HG02884 (cell line): Measurements from ENCODE around the gene C10orf67.

ENCODE experiments used
- ATAC-seq: cut with Tn5 transposase; IDR thresholded peaks from one replicate; pipeline ENCODE4 v1.9.1; 2021; ENCODE audit warnings: mild to moderate bottlenecking, moderate library complexity; ENCODE audit not compliant: unreplicated experiment

C10orf67 gene

GRCh38 chr10:23174074-23174976 is 170.3 kb downstream of the C10orf67 start:
- no peak for ATAC-seq

- no peak for ATAC-seq
Measured at GRCh38 chr10:23173214-23174073, 171.2 kb downstream of the C10orf67 start.

GRCh38 chr10:23172429-23173213 is 172.0 kb downstream of the C10orf67 start:
- ATAC-seq: no peak

- no peak for ATAC-seq
Measured at GRCh38 chr10:23171232-23171876, 173.2 kb downstream of the C10orf67 start.

GRCh38 chr10:23158370-23158769 is 186.2 kb downstream of the C10orf67 start:
- ATAC-seq: peak; percentile 83

- peak; percentile 74 for ATAC-seq
Measured at GRCh38 chr10:23157691-23158369, 186.8 kb downstream of the C10orf67 start.

- peak; percentile 37 for ATAC-seq
Measured at GRCh38 chr10:23157239-23157681, 187.3 kb downstream of the C10orf67 start.

- ATAC-seq: no peak
Measured at GRCh38 chr10:23156447-23157150, 188.0 kb downstream of the C10orf67 start.

- no peak for ATAC-seq
Measured at GRCh38 chr10:23155169-23155568, 189.4 kb downstream of the C10orf67 start.
